Mesothelial cell of epicardium (in vitro differentiated cells): Measurements from ENCODE around the gene RPAP2. TPM values are rescaled to one million over a fixed set of nuclear protein-coding genes. Genes with fewer than 3 reads are reported as not detected.

Experiments used
- DNase-seq, 2 experiments: peaks; one replicate each; pipeline ENCODE4 v3.0.0; 2021; ENCODE audit warnings: low spot score in 2 of 2; ENCODE audit not compliant: unreplicated experiment in 2 of 2
- H3K27ac Mint-ChIP-seq: 2 replicates; pipeline ENCODE4 v1.8.0; 2021; ENCODE audit warnings: mixed read lengths
- H3K27me3 Mint-ChIP-seq: 2 replicates; pipeline ENCODE4 v1.8.0; 2021; ENCODE audit warnings: low read depth, mixed read lengths
- H3K36me3 Mint-ChIP-seq: 2 replicates; pipeline ENCODE4 v1.8.0; 2021; ENCODE audit warnings: mixed read lengths
- H3K4me1 Mint-ChIP-seq: 2 replicates; pipeline ENCODE4 v1.8.0; 2021; ENCODE audit warnings: mixed read lengths
- H3K4me3 Mint-ChIP-seq: 2 replicates; pipeline ENCODE4 v1.8.0; 2021; ENCODE audit warnings: mild to moderate bottlenecking, moderate library complexity, mixed read lengths
- H3K9me3 Mint-ChIP-seq: 2 replicates; pipeline ENCODE4 v1.8.0; 2021; ENCODE audit warnings: mixed read lengths
- CTCF ChIP-seq: fragments of 200-600 bp; sonication (generic); IDR thresholded peaks from one replicate; pipeline ENCODE4 v1.5.0; 2021; ENCODE audit warnings: antibody characterized with exemption; ENCODE audit not compliant: unreplicated experiment
- total RNA-seq: library from RNA; stranded (reverse); gene quantifications from 3 replicates; pipeline ENCODE4 v1.2.1, GENCODE V29; 2021

RPAP2 gene
- total RNA-seq, 1 donor from 2014 or later: 42.5 TPM

GRCh38 chr1:92441316-92441696 is 142.4 kb downstream of the RPAP2 start:
- Mint-ChIP-seq H3K27ac (no peak overlapping the region), H3K4me1 (peaks cover 8% of the 10 kb centered on the region), H3K4me3 (no peak overlapping the region), H3K27me3 (no peaks in the 10 kb centered on the region), H3K9me3 (no peaks in the 10 kb centered on the region), H3K36me3 (no peaks in the 10 kb centered on the region)
- TF ChIP-seq CTCF: no peak
- DNase-seq: no peak

DNA sequence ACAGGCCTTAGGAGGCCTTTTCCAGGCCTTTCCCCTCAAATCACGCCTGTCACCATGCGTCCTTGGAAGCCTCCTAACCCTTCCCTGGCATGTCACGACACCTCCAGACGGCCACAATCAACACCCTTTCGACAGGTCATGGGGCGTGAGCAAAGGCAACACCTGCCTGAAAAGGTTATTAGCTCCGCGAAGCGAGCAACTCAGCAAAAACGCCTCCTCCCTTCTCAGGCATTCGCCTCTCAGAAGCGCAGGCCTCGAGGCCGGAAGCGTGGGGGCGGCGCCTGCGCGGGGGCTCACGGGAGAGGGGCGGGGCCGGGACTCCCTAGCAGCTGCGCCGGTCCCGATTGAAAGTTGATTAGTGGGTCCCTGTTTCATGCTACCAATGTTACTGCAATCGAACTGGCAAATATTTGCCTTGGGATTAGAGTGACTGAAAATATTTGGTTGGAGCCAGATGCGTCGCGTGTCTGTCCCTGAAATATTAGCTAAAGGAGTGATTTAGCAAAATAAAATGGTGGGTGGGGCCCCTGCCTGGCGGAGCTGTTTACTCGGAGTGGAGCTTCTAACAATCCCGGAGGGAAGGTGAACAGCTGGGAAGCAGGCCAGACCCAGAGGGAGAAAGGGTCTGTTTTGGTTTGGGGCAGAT is 143.0 kb downstream of the RPAP2 start:
- TF ChIP-seq CTCF: no peak
- Mint-ChIP-seq H3K27ac (no peak overlapping the region), H3K9me3 (no peaks in the 10 kb centered on the region), H3K4me3 (no peak overlapping the region), H3K27me3 (no peaks in the 10 kb centered on the region), H3K4me1 (peaks cover 13% of the 10 kb centered on the region), H3K36me3 (no peaks in the 10 kb centered on the region)
- no peak for DNase-seq

GRCh38 chr1:92442351-92442750 is 143.5 kb downstream of the RPAP2 start:
- Mint-ChIP-seq H3K27me3 (no peaks in the 10 kb centered on the region), H3K36me3 (no peaks in the 10 kb centered on the region), H3K9me3 (no peaks in the 10 kb centered on the region), H3K4me3 (no peak overlapping the region), H3K27ac (no peak overlapping the region), H3K4me1 (peaks cover 17% of the 10 kb centered on the region)
- no peak for TF ChIP-seq CTCF
- DNase-seq: no peak

DNA sequence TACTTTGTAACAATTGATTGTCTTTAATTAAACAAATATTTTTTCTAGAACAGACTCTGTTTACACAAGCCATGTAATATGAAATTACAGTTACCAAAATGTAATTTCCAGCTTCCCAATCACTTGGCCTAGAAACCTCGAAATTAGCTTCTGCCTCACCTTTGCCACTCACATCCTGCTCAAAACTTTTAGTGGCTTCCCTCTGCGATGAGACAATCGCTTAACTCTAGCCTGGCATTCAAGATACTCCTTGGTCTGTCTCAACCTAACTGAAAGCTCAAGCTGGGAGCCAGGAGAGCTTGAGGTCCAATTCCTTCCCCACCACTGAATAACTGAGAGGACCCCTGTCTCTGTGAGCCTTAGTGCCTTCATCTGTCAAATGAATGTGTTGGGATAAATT is 145.0 kb downstream of the RPAP2 start:
- no peaks in the 10 kb centered on the region for H3K36me3 Mint-ChIP-seq
- H3K27ac Mint-ChIP-seq: no peak overlapping the region
- no peaks in the 10 kb centered on the region for H3K27me3 Mint-ChIP-seq
- H3K9me3 Mint-ChIP-seq: peaks cover under 1% of the 10 kb centered on the region
- H3K4me3 Mint-ChIP-seq: no peak overlapping the region
- no peak for DNase-seq
- peaks cover 21% of the 10 kb centered on the region for H3K4me1 Mint-ChIP-seq
- TF ChIP-seq CTCF: no peak

GRCh38 chr1:92444351-92444750 is 145.5 kb downstream of the RPAP2 start:
- no peaks in the 10 kb centered on the region for H3K36me3 Mint-ChIP-seq
- peaks cover 5% of the 10 kb centered on the region for H3K9me3 Mint-ChIP-seq
- H3K4me3 Mint-ChIP-seq: no peak overlapping the region
- H3K4me1 Mint-ChIP-seq: peaks cover 21% of the 10 kb centered on the region
- TF ChIP-seq CTCF: no peak
- H3K27ac Mint-ChIP-seq: peak overlapping the region; percentile 1
- no peaks in the 10 kb centered on the region for H3K27me3 Mint-ChIP-seq
- no peak for DNase-seq

- DNase-seq: no peak
- no peak overlapping the region for H3K27ac Mint-ChIP-seq
- H3K9me3 Mint-ChIP-seq: peaks cover 15% of the 10 kb centered on the region
- H3K4me1 Mint-ChIP-seq: peaks cover 21% of the 10 kb centered on the region
- TF ChIP-seq CTCF: no peak
- no peaks in the 10 kb centered on the region for H3K36me3 Mint-ChIP-seq
- H3K27me3 Mint-ChIP-seq: no peaks in the 10 kb centered on the region
- H3K4me3 Mint-ChIP-seq: no peak overlapping the region
Measured at GRCh38 chr1:92445865-92446264, 147.0 kb downstream of the RPAP2 start.
